NCI-H2227 treated with DMSO at 0.1 percent for 48 hours (cell line): Measurements from ENCODE around the gene CT47A7.
"Not testable (repeated sequence)": the region's sequence is repeated elsewhere in the genome, so short reads cannot be mapped to it uniquely, and the experiment has no call there.

Experiments
- DNase-seq: peaks from one replicate; lab custom pipeline; 2025; lab: John Stamatoyannopoulos, UW

Gene CT47A7

DNA sequence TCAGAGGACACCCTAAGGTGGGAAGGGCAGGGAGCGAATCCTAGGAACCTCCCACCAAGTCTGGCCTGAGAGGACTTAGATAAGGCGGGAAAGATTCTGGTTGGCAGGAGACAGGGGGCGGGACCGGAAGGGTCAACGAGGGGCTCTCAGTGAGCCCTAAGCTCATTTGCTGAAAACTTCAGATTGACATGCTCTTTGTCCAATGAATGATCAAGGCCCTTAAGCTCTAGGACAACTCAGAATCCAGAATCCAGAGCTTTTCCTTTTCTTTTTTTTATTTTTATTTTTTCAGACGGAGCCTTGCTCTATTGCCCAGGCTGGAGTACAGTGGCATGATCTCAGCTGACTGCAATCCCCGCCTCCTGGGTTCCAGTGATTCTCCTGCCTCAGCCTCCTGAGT lies at the start of gene CT47A7:
Gene CT47A7 (minus strand): TSS at position 101 of the 400 bp plus-strand sequence. CDS start 255 bp downstream, outside the sequence.
- not testable (repeated sequence) for DNase-seq

DNA sequence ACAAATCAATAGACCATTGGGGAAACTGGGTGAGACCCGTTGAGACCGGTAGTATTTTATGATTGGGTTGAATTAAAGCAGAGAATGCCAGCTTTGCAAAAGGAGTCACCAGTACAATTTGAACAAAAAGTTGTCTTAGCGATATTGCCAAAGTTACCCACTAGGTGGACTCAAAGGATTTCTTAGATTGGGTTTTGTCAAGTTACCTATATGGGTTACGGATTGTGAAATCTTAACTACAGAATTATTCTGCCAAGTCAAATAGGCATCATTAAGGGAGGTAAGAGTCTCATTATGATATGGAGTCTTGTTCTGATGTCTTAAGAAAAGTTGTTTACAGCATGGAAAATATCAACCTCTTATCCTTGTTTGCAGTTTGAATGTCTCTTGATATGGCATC lies 44.2 kb upstream of the CT47A7 start:
- DNase-seq, result no peak

DNA sequence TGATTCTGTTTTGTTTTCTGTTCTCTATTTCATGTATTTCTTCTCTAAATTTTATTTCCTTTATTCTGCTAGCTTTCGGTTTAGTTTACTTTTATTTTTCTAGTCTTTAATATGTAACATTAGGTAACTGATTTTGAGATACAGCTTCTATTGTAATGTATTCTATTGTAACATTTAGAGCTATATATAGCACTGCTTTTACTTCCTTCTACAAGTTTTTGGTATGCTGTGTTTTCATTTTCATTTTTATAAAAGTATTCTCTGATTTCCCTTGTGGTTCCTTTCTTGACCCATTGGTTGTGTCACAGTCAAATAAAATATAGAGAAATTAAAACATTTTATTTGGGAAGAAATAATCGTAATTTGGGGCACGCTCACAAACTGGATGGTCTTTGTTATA lies 43.0 kb upstream of the CT47A7 start:
- DNase-seq, result no peak

GRCh38 chrX:120985660-120986059 lies 29.3 kb upstream of the CT47A7 start, which contains the start of gene CT47A1:
Gene CT47A1, minus strand, starts transcription at chrX:120985760. Its CDS starts 231 bp downstream, at chrX:120985529.
- DNase-seq, result not testable (repeated sequence)
